Uterus (tissue), 2 donors: Measurements from ENCODE around the gene C19orf67.

Experiments
- POLR2A ChIP-seq, 2 donors: fragments of 450-650 bp; IDR thresholded peaks; one replicate each; pipeline ENCODE4 v1.6.1; 2016; ENCODE audit warnings: antibody characterized with exemption in 2 of 2, mild to moderate bottlenecking in 1 of 2, moderate library complexity in 1 of 2
- TF ChIP-seq, protein P1 (sequence below), 4 experiments: fragments of 200-600 bp in 2 of 4; fragments of 450-650 bp in 2 of 4; sonication (generic) in 2 of 4; IDR thresholded peaks; one replicate each; pipeline ENCODE4 v1.5.1; 2016 to 2019; ENCODE audit warnings: antibody characterized with exemption in 4 of 4, mild to moderate bottlenecking in 2 of 4, moderate library complexity in 1 of 4

DNA sequence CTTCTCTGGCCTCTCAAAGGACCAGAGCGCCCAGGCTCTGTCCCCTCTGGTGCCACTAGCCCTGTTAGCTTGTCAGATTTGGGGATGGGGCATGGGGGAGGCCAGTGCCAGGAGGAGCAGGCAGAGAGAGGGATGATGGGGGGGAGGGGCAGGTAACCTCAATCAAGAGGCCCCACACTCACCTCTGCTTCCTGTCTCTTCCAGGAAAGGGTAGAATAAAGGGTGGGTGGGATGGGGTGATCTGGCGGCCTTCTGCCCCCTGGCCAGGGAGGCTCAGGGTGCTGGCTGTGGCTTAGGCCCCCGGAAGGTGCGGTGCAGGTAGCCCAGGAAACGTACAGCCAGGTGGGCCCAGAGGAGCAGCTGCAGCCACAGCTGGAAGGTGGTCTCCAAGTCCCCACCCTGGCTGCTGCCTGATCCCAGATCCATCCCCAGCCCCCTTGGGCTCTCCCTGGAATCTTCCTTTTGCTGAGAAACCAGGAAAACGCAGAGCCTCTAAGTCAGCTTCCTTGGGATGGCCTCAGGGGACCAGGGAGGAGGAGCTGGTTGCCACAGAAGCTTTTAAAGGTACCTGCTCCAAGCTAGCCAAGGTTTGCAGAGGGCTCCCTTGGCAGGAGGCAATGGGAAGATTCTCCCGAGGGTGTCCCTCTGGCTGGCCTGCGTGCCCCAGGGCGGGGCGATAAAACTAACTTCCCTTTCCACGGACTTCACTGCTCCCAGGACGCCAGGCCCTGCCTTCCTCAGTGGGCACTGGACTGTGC lies 26.6 kb upstream of the C19orf67 start:
- TF ChIP-seq, protein P1, sequence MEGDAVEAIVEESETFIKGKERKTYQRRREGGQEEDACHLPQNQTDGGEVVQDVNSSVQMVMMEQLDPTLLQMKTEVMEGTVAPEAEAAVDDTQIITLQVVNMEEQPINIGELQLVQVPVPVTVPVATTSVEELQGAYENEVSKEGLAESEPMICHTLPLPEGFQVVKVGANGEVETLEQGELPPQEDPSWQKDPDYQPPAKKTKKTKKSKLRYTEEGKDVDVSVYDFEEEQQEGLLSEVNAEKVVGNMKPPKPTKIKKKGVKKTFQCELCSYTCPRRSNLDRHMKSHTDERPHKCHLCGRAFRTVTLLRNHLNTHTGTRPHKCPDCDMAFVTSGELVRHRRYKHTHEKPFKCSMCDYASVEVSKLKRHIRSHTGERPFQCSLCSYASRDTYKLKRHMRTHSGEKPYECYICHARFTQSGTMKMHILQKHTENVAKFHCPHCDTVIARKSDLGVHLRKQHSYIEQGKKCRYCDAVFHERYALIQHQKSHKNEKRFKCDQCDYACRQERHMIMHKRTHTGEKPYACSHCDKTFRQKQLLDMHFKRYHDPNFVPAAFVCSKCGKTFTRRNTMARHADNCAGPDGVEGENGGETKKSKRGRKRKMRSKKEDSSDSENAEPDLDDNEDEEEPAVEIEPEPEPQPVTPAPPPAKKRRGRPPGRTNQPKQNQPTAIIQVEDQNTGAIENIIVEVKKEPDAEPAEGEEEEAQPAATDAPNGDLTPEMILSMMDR (IDR thresholded peaks at IDR 0.05), result no peak
- no peak for TF ChIP-seq POLR2A (IDR thresholded peaks at IDR 0.05)
